ENCODE results near the gene COL18A1. TPM values are rescaled to one million over a fixed set of nuclear protein-coding genes. Genes with fewer than 3 reads are reported as not detected.
"Not testable (repeated sequence)": the region's sequence is repeated elsewhere in the genome, so short reads cannot be mapped to it uniquely, and the experiment has no call there.

COL18A1 gene
- total RNA-seq, 1 experiment from 2014 or later: 170 TPM

DNA sequence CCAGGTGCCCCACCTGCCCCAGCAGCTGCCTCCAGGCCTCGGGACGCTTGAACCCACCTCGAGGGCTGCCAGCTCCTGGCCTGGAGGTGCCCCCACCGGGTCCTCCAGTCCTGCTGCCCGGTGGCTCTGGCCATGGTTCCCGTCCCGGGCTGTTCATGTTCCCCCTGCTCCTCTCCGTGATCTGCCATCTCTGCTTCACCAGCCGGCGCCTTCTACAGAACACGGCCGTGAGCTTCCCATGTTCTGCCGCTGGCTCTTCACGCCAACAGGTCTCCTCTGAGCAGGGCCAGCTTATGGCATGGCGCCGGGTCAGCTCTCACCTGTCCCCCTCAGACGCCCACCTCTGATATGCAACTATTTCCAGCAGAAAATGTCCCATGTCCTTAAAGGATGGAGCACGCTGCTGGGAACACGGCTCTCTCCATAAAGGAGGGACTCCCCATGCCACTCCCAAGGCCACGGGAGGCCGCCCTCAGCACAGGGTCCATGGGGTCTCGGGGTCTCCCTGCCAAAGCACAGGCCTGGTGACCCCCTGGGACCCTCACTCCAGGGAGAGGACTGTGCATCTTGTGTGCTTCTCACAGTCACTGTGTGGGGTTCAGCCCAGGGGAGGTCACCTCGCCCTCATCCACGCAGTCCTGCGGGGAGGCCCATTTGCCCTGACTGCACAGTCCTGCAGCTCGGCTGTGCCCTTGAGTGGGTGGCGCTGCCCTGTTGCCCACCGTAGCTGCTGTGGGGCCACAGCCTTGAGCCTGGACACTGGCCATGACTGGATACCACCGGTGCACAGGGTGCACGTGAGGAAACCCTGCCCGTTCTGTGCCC, 36.7 kb downstream of the COL18A1 start:
- Mint-ChIP-seq H3K4me3 (ENCODE audit: unreplicated experiment) (no peak overlapping the region), H3K27ac (ENCODE audit: unreplicated experiment) (no peak overlapping the region), H3K4me1 (ENCODE audit: low read depth, unreplicated experiment) (peaks cover 6% of the 10 kb centered on the region), H3K9me3 (ENCODE audit: unreplicated experiment) (peaks cover 15% of the 10 kb centered on the region), H3K27me3 (ENCODE audit: insufficient read depth, unreplicated experiment) (no peaks in the 10 kb centered on the region), H3K36me3 (ENCODE audit: insufficient read depth, unreplicated experiment) (peaks cover 51% of the 10 kb centered on the region)
- Histone ChIP-seq H3K4me1 (peaks cover 6% of the 10 kb centered on the region), H3K4me3 (ENCODE audit: low read depth, low read length) (no peak overlapping the region), H3K9me3 (peaks cover 6% of the 10 kb centered on the region), H3K36me3 (ENCODE audit: control insufficient read depth, insufficient read depth, low read length) (no peaks in the 10 kb centered on the region), H3K27me3 (replicated peaks; ENCODE audit: control insufficient read depth, insufficient read depth, low read length) (no peaks in the 10 kb centered on the region)
- DNase-seq: no peak
- no TSS peak for BruUV-seq (replicated peaks)
- TF ChIP-seq, protein P1, sequence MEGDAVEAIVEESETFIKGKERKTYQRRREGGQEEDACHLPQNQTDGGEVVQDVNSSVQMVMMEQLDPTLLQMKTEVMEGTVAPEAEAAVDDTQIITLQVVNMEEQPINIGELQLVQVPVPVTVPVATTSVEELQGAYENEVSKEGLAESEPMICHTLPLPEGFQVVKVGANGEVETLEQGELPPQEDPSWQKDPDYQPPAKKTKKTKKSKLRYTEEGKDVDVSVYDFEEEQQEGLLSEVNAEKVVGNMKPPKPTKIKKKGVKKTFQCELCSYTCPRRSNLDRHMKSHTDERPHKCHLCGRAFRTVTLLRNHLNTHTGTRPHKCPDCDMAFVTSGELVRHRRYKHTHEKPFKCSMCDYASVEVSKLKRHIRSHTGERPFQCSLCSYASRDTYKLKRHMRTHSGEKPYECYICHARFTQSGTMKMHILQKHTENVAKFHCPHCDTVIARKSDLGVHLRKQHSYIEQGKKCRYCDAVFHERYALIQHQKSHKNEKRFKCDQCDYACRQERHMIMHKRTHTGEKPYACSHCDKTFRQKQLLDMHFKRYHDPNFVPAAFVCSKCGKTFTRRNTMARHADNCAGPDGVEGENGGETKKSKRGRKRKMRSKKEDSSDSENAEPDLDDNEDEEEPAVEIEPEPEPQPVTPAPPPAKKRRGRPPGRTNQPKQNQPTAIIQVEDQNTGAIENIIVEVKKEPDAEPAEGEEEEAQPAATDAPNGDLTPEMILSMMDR (IDR thresholded peaks at IDR 0.05; ENCODE audit: insufficient read depth in 1 of 2, low read depth in 1 of 2, low read length in 1 of 2, severe bottlenecking in 1 of 2, unreplicated experiment in 1 of 2): no peak
- intact Hi-C loops (cut with micrococcal nuclease; ENCODE audit: unreplicated experiment): no loop called here
- ChIA-PET CTCF (no interaction called here), POLR2A (no interaction called here)

DNA sequence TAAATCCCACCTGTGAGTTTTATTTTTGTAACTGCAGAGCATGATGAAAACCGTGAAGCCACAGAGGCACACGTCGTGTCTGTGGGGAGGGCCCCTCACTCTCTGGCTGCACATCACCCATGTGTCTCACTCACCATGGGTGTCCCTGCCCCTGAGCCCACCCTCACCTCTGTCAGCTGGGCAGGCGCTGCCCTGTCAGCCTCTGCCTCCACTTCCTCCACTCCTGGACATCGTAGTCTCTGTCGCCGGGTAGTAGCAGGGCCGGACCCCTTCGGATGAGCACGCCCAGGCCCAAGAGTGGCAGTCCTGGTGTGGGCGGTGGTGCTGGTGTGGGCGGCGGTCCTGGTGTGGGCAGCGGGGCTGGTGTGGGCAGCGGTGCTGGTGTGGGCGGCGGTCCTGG, 37.3 kb downstream of the COL18A1 start:
- POLR2A ChIA-PET: no interaction called here
- intact Hi-C loops (cut with micrococcal nuclease; ENCODE audit: unreplicated experiment): no loop called here
- peaks cover 51% of the 10 kb centered on the region for H3K36me3 Mint-ChIP-seq (ENCODE audit: insufficient read depth, unreplicated experiment)

DNA sequence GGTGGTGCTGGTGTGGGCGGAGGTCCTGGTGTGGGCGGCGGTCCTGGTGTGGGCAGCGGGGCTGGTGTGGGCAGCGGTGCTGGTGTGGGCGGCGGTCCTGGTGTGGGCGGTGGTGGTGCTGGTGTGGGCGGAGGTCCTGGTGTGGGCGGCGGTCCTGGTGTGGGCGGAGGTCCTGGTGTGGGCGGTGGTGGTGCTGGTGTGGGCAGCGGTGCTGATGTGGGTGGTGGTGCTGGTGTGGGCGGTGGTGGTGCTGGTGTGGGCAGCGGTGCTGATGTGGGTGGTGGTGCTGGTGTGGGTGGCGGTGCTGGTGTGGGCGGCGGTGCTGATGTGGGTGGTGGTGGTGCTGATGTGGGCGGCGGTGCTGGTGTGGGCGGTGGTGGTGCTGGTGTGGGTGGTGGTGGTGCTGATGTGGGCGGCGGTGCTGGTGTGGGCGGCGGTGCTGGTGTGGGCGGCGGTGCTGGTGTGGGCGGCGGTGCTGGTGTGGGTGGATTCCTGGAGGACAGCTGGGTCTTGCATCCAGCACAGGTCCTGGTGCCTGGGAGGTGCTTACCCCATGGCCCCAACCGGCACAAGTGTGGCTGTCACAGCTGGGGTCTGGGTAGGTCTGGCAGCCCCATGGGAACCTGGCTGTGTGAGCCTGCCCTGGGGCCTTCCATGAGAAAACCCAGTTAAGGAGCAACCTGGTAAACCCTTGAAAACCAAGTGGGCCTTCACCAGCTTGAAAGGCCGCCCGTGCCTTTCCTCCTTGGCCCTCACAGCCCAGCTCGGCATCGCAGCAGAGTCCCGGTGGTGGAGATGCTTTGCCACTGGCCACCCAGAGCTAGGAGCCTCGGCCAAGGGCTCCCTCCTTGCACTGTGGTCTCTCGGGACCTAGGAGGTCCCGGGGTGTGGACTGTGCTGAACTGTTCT, 38.0 kb downstream of the COL18A1 start:
- H3K4me3 Mint-ChIP-seq (ENCODE audit: unreplicated experiment); BruUV-seq (replicated peaks); H3K27ac Mint-ChIP-seq (ENCODE audit: unreplicated experiment); H3K4me3 ChIP-seq (ENCODE audit: low read depth, low read length); H3K27me3 ChIP-seq (replicated peaks; ENCODE audit: control insufficient read depth, insufficient read depth, low read length); H3K36me3 ChIP-seq (ENCODE audit: control insufficient read depth, insufficient read depth, low read length); intact Hi-C loops (cut with micrococcal nuclease; ENCODE audit: unreplicated experiment); H3K27me3 Mint-ChIP-seq (ENCODE audit: insufficient read depth, unreplicated experiment); H3K4me1 ChIP-seq; POLR2A ChIA-PET; H3K4me1 Mint-ChIP-seq (ENCODE audit: low read depth, unreplicated experiment); DNase-seq; H3K9me3 ChIP-seq: not testable (repeated sequence)
- Mint-ChIP-seq H3K9me3 (ENCODE audit: unreplicated experiment) (peaks cover 19% of the 10 kb centered on the region), H3K36me3 (ENCODE audit: insufficient read depth, unreplicated experiment) (peaks cover 56% of the 10 kb centered on the region)
- CTCF ChIA-PET: interaction anchor here (0.7 kb wide), 2 partner anchors 108 to 303 kb away, joined by 3 read pairs; no protein-coding TSS in a partner anchor

More for the DNA sequence above, 37.3 kb downstream of the COL18A1 start:
- Mint-ChIP-seq H3K4me3 (ENCODE audit: unreplicated experiment) (no peak overlapping the region), H3K27ac (ENCODE audit: unreplicated experiment) (no peak overlapping the region), H3K9me3 (ENCODE audit: unreplicated experiment) (peaks cover 19% of the 10 kb centered on the region), H3K4me1 (ENCODE audit: low read depth, unreplicated experiment) (peaks cover 6% of the 10 kb centered on the region), H3K27me3 (ENCODE audit: insufficient read depth, unreplicated experiment) (no peaks in the 10 kb centered on the region)
- BruUV-seq (replicated peaks): no TSS peak
- TF ChIP-seq, protein P1 (IDR thresholded peaks at IDR 0.05; ENCODE audit: insufficient read depth in 1 of 2, low read depth in 1 of 2, low read length in 1 of 2, severe bottlenecking in 1 of 2, unreplicated experiment in 1 of 2): no peak
- Histone ChIP-seq H3K9me3 (peaks cover 8% of the 10 kb centered on the region), H3K4me3 (ENCODE audit: low read depth, low read length) (no peak overlapping the region), H3K27me3 (replicated peaks; ENCODE audit: control insufficient read depth, insufficient read depth, low read length) (no peaks in the 10 kb centered on the region), H3K4me1 (peaks cover 6% of the 10 kb centered on the region), H3K36me3 (ENCODE audit: control insufficient read depth, insufficient read depth, low read length) (no peaks in the 10 kb centered on the region)
- CTCF ChIA-PET: no interaction called here
- no peak for DNase-seq

Data from Caco-2 (cell line).